Measurements from ENCODE around the gene RNASE7.

RNASE7 gene

DNA sequence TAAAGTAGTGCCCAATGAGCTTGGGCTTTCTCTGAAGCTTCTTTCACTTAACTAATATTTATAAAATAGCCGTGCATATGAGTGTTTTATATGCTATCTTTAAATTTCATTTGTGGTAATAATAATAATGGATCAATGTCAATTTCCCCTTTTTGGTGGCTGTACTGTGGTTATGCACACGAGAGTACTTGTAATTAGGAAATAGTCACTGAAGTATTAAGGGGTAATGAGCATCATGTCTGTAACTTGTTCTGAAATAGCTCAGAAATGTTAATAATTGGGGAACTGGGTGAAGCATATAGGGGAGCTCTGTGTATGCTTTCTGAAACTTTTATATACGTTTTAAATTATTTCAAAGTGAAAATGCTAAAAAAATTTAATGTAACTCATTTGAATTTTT is 8.4 kb downstream of the RNASE7 start:
- no peak for FAIRE-seq
- DNase-seq (ENCODE audit: insufficient read length): no peak
- TF ChIP-seq TAF1 (IDR thresholded peaks at IDR 0.05; ENCODE audit: borderline replicate concordance, low read depth, low read length) (no peak), POLR2A (IDR thresholded peaks at IDR 0.05; ENCODE audit: low read depth, low read length) (no peak), POLR2AphosphoS5 (IDR thresholded peaks at IDR 0.05; ENCODE audit: low read depth, low read length) (no peak)

DNA sequence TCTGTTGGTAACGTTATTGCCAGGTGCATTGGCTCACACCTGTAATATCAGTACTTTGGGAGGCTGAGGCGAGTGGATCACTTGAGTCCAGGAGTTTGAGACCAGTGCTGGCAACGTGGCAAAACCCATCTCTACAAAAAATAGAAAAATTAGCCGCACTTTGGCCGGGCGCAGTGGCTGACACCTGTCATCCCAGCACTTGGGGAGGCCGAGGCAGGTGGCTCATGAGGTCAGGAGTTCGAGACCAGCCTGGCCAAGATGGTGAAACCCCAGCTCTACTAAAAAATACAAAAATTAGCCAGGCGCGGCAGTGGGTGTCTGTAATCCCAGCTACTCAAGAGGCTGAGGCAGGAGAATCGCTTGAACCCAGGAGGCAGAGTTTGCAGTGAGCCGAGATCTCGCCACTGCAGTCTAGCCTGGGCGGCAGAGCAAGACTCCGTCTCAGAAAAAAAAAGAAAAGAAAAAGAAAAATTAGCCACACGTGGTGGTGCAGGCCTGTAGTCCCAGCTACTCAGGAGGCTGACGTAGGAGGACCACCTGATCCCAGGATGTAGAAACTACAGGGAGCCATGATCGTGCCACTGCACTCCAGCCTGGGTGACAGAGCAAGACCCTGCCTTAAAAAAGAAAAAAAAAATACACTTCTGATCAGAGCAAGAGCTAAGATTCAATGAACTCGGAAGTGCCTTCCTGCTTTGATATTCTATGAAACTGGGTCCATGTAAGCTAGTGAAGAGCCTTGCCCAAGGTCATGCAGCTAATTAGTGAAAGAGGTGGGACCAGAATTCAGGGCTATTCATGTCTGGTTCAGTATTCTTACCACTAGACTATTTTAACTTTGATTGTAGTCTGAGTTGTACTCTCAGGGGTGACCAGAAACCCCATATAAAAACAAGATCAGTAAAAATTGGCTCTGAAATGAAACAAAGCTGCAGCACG is 11.3 kb downstream of the RNASE7 start:
- DNase-seq (ENCODE audit: insufficient read length) (no peak), FAIRE-seq (no peak)
- no peak for TF ChIP-seq POLR2AphosphoS5 (IDR thresholded peaks at IDR 0.05; ENCODE audit: low read depth, low read length)
- no peak for TF ChIP-seq POLR2A (IDR thresholded peaks at IDR 0.05; ENCODE audit: low read depth, low read length)
- TF ChIP-seq TAF1 (IDR thresholded peaks at IDR 0.05; ENCODE audit: borderline replicate concordance, low read depth, low read length): no peak

DNA sequence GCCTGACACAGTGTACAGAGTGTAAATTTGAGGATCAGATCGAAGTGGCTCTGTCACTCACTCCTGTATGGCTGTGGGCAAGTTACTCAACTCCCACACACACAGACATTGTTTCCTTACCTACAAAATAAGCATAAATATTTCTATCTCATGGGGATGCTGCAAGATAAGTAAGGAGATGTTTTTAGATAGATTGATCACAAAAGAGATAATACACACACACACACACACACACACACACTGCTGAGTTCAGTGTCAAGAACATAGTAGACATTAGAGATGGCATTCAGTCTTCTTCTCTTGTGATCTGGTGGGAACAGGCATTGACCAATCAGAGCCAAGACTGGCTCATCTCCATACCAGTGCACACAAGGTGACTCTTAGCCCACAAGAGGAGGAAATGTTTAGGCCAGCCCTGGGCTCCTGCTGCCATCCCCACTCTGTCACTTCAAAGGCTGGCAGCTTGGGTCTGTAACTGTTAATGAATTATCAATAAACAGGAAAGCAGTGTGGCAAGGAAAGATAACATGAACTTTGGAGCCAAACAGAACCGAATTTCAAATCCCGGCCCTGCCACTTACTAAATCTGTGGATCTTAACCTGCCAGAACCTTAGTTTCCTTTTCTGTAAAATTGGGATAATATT is 12.1 kb downstream of the RNASE7 start:
- no peak for TF ChIP-seq POLR2AphosphoS5 (IDR thresholded peaks at IDR 0.05; ENCODE audit: low read depth, low read length)
- TF ChIP-seq POLR2A (IDR thresholded peaks at IDR 0.05; ENCODE audit: low read depth, low read length): no peak
- no peak for TF ChIP-seq TAF1 (IDR thresholded peaks at IDR 0.05; ENCODE audit: borderline replicate concordance, low read depth, low read length)
- DNase-seq (ENCODE audit: insufficient read length): no peak
- no peak for FAIRE-seq

DNA sequence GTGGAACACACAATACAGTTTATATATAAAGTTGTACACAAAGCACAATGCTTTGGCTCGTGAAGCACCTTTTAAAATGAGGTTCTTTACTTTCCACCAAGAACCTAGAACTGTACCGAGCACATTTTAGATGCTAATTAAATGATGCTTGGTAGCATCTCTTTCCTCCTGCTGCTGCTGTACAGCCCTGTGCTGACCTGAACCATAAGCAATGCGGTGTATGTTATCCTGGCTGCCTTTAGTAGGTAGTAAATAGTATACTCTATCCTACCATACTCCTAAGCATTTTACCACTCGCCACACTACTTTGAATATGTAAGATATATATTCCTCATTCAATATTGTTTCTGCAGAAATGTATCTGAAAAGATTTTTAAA is 12.6 kb downstream of the RNASE7 start:
- TF ChIP-seq POLR2A (IDR thresholded peaks at IDR 0.05; ENCODE audit: low read depth, low read length) (no peak), POLR2AphosphoS5 (IDR thresholded peaks at IDR 0.05; ENCODE audit: low read depth, low read length) (no peak), TAF1 (IDR thresholded peaks at IDR 0.05; ENCODE audit: borderline replicate concordance, low read depth, low read length) (no peak)
- no peak for FAIRE-seq
- DNase-seq (ENCODE audit: insufficient read length): no peak

DNA sequence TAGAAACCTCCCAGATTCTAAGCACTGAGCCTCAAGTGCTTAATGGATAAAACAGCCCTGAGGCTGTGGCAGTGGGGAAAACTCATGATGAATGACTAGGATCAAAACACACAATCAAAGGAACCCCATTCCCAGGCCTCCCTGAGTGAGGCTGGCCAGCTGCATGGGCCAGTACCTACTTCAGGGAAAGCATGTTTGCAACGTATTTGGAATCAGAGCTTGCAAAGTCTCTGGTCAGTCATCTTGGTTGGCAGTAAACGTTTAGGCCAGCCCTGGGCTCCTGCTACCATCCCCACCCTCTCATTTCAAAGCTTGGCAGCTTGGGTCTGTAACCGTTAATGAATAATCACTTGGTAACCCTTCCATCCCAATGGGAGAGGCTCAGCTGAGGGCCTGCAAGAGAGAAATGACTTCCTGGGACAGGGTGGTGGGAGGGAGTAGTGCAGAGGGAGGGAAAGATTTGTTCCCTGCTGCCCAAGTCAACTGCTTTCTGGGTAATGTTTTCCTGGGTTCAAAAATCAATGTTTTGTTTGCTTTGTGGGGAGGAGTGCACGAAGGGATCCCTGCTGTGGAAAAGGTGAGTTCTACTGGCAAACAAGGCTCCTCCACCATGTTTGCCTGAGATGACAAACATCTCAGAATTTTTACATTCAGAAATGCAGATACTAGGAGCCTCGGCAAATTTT is 13.4 kb downstream of the RNASE7 start:
- no peak for FAIRE-seq
- TF ChIP-seq POLR2AphosphoS5 (IDR thresholded peaks at IDR 0.05; ENCODE audit: low read depth, low read length): no peak
- TF ChIP-seq TAF1 (IDR thresholded peaks at IDR 0.05; ENCODE audit: borderline replicate concordance, low read depth, low read length): no peak
- TF ChIP-seq POLR2A (IDR thresholded peaks at IDR 0.05; ENCODE audit: low read depth, low read length): no peak
- DNase-seq (ENCODE audit: insufficient read length): no peak

DNA sequence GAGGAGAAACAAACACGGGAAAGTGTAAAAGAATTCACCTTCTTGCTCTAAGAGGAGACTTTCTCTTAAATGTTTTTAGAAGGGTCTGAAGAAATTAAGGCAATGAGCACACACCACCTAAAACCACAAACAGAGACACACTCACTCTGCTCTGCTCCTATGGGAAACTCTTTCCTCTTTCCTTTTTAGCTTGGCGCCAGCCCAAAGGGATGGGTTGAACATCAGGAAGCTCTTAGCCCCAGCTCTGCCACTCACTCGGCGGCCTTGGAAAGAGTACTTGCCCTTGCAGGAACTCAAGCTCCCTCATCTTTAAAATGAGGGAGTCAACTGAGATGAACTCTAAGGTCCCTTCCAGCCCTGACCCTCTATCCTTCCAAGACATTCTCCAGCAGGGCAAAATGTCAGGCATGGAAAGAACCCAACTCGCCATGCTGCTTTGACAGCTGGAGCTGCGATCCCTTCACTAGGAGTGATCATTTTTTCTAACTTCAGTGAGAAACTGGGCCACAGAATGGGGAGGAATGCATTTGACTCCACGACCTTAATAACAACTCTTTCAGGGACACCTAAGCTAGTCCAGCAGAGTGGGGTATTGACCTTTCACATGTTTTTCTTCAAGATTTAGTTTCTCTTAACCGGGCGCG is 14.5 kb downstream of the RNASE7 start:
- no peak for DNase-seq (ENCODE audit: insufficient read length)
- no peak for FAIRE-seq
- no peak for TF ChIP-seq POLR2AphosphoS5 (IDR thresholded peaks at IDR 0.05; ENCODE audit: low read depth, low read length)
- TF ChIP-seq TAF1 (IDR thresholded peaks at IDR 0.05; ENCODE audit: borderline replicate concordance, low read depth, low read length): no peak
- no peak for TF ChIP-seq POLR2A (IDR thresholded peaks at IDR 0.05; ENCODE audit: low read depth, low read length)

DNA sequence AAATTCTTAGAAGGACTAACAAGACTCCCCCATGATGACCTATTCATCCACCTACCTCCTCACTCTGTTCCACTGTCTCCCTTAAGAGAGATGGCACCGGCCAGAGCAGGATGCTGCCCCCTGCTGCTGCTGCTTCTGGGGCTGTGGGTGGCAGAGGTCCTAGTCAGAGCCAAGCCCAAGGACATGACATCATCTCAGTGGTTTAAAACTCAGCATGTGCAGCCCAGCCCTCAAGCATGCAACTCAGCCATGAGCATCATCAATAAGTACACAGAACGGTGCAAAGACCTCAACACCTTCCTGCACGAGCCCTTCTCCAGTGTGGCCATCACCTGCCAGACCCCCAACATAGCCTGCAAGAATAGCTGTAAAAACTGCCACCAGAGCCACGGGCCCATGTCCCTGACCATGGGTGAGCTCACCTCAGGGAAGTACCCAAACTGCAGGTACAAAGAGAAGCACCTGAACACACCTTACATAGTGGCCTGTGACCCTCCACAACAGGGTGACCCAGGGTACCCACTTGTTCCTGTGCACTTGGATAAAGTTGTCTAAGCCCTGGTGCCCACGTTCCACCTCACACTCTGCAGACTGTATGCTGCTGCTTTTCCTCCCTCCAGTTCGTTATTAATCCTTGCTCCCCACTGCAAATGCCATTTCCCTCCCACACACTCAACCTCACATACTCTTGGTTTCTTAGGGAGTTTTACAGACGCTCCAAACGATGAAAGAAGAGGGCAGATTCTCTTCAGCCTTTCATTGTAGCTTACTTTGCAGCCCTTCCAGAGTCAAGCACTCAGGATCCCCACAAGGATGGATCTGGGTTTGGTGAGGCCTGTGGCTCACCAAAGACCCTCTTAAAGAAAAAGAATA is 15.9 kb downstream of the RNASE7 start, which contains the start of gene RNASE8:
TSS of gene RNASE8 (plus strand) at position 20 of the 873 bp plus-strand sequence. CDS start at position 91, 71 bp downstream.
- DNase-seq (ENCODE audit: insufficient read length) (no peak), FAIRE-seq (no peak)
- TF ChIP-seq POLR2A (IDR thresholded peaks at IDR 0.05; ENCODE audit: low read depth, low read length): no peak
- TF ChIP-seq POLR2AphosphoS5 (IDR thresholded peaks at IDR 0.05; ENCODE audit: low read depth, low read length): no peak
- TF ChIP-seq TAF1 (IDR thresholded peaks at IDR 0.05; ENCODE audit: borderline replicate concordance, low read depth, low read length): no peak

DNA sequence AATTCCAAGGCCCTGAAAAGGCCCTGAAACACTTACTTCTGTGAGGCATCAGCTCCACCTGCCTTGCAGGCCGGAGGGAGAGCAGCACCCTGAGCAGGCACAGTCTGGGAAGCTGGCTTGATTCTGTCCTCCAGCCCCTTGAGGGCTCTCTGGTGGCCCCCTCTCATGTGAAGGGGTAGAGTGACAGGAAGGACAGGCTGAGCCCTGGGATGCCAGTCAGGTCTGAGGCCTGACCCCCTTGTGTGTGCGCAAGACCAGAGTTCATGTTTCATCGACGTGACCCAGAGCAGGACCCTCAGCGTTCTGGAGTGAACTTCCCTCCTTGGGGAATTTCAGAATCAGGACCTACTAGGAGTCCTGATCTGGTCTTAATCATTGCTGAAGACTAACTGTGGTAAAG is 16.7 kb downstream of the RNASE7 start:
- no peak for DNase-seq (ENCODE audit: insufficient read length)
- TF ChIP-seq POLR2A (IDR thresholded peaks at IDR 0.05; ENCODE audit: low read depth, low read length) (no peak), TAF1 (IDR thresholded peaks at IDR 0.05; ENCODE audit: borderline replicate concordance, low read depth, low read length) (no peak), POLR2AphosphoS5 (IDR thresholded peaks at IDR 0.05; ENCODE audit: low read depth, low read length) (no peak)
- FAIRE-seq: no peak

DNA sequence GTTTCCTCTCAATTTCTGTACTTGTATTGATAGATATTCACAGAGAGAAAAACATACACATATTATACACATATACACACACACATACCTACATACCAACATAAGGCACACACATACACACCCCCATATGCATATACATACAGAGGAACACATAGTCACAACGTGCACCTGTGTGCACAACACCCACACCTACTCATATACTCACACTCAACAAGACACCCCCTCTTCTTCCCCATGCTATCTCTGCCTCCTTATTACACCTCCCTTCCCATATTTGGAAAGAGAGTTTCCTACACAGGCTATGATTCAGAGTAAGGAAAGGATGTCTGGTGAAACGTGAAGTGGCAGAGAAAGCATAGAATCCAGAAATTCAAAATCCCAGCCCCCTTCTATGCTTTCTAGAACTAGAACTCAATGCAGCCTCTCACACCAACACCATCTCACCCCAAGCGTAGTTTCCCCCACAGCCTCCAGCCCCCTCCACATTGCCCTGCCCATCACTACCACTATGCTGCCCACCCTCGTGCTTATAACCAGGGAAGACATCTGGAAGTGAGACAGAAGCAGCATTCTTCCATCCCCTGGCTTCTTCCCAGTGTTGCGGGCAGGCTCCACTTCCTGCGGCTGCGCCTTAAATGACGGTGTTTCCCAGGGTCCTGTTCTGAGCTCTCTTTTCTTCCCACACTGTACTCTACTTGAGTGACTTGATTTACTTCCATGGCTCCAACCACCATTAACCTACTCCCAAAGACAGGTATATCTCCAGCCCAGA is 17.9 kb downstream of the RNASE7 start:
- TF ChIP-seq TAF1 (IDR thresholded peaks at IDR 0.05; ENCODE audit: borderline replicate concordance, low read depth, low read length): no peak
- TF ChIP-seq POLR2A (IDR thresholded peaks at IDR 0.05; ENCODE audit: low read depth, low read length): no peak
- no peak for TF ChIP-seq POLR2AphosphoS5 (IDR thresholded peaks at IDR 0.05; ENCODE audit: low read depth, low read length)
- no peak for FAIRE-seq
- no peak for DNase-seq (ENCODE audit: insufficient read length)
